ENCODE data around the gene TECPR1. TPM values are rescaled to one million over a fixed set of nuclear protein-coding genes. Genes with fewer than 3 reads are reported as not detected.
A peak's percentile ranks its signal among the peaks of the same experiment; 100 is the strongest.

Gene TECPR1
- total RNA-seq, 1 experiment from 2014 or later: 13.9 TPM

- peaks cover 0 to 13% of the 10 kb centered on the region in 2 experiments; a peak in 3 of 4 replicates for H3K4me1 Mint-ChIP-seq
- Histone ChIP-seq H3K27me3 (ENCODE audit: insufficient read depth, low read length) (no peaks in the 10 kb centered on the region), H3K9me3 (ENCODE audit: control insufficient read depth, low read depth, low read length) (no peaks in the 10 kb centered on the region), H4K91ac (ENCODE audit: insufficient read length, low read depth, low read length) (no peak overlapping the region), H4K5ac (ENCODE audit: insufficient read length, low read depth, low read length) (no peak overlapping the region), H4K8ac (replicated peaks; ENCODE audit: insufficient read length, low read depth, low read length) (no peak overlapping the region), H3K27ac (ENCODE audit: insufficient read length, low read depth, low read length) (no peak overlapping the region), H2BK5ac (ENCODE audit: insufficient read length, low read length) (no peak overlapping the region), H2AFZ (ENCODE audit: low read length) (no peak overlapping the region), H2BK20ac (ENCODE audit: low read depth, low read length, poor library complexity, severe bottlenecking) (no peak overlapping the region), H3K79me2 (ENCODE audit: insufficient read depth, low read length) (no peaks in the 10 kb centered on the region), H3K23ac (ENCODE audit: insufficient read length, low read depth, low read length) (no peak overlapping the region), H2BK120ac (ENCODE audit: low read depth, low read length, poor library complexity, severe bottlenecking) (no peak overlapping the region), H3K9ac (ENCODE audit: extremely low read depth, insufficient read length, low read length) (no peak overlapping the region), H2AK5ac (ENCODE audit: insufficient read length, low read length) (no peak overlapping the region), H2BK12ac (ENCODE audit: insufficient read length, low read depth, low read length) (no peak overlapping the region), H3K56ac (ENCODE audit: insufficient read length, low read depth, low read length) (no peak overlapping the region), H3K18ac (ENCODE audit: insufficient read length, low read depth, low read length) (no peak overlapping the region), H3K79me1 (ENCODE audit: insufficient read depth, low read depth, low read length, poor library complexity, severe bottlenecking) (no peaks in the 10 kb centered on the region), H3K14ac (ENCODE audit: insufficient read depth, low read length) (no peak overlapping the region), H3K4ac (ENCODE audit: low read depth, low read length) (no peak overlapping the region), H3K4me1 (ENCODE audit: insufficient read depth, low read length) (no peaks in the 10 kb centered on the region), H3K4me2 (ENCODE audit: insufficient read depth, insufficient read length, low read length) (no peak overlapping the region), H3T11ph (ENCODE audit: low read length) (no peak overlapping the region), H3K23me2 (ENCODE audit: insufficient read length, low read depth, low read length, poor library complexity, severe bottlenecking) (peaks cover 2% of the 10 kb centered on the region), H2BK15ac (ENCODE audit: low read depth, low read length) (no peak overlapping the region), H4K20me1 (ENCODE audit: control insufficient read depth, insufficient read depth, insufficient read length) (no peaks in the 10 kb centered on the region)
- no peaks in the 10 kb centered on the region for H3K9me3 Mint-ChIP-seq
- WGBS (ENCODE audit: extremely low coverage, insufficient read length, low lambda C conversion rate): no CpG with 5 or more reads among the region's 9 CpGs
- peak overlapping the region in 2 of 3 experiments; percentile 18 to 74; a peak in 2 of 7 replicates for H3K27ac Mint-ChIP-seq
- peaks cover 0 to 3% (median 2%) of the 10 kb centered on the region in 3 experiments; a peak in 1 of 7 replicates for H3K36me3 Mint-ChIP-seq (ENCODE audit: insufficient read depth in 1 of 3, low read depth in 3 of 3)
- no peaks in the 10 kb centered on the region for H3K27me3 Mint-ChIP-seq (ENCODE audit: low read depth)
- no peak for TF ChIP-seq CTCF (conservative IDR thresholded peaks at IDR 0.05)
- no peak for DNase-seq
- no peak overlapping the region for H3K4me3 Mint-ChIP-seq
Measured at GRCh38 chr7:98238976-98239375, 13.1 kb downstream of the TECPR1 start.
